CD14-positive monocyte (primary cell): ENCODE data around the gene CHRM5. TPM values are rescaled to one million over a fixed set of nuclear protein-coding genes. Genes with fewer than 3 reads are reported as not detected.

Experiments used
- DNase-seq, 3 donors: peaks; one replicate each; pipeline ENCODE4 v3.0.0-alpha.2; 2011 to 2022
- H2AFZ ChIP-seq: 2 replicates; pipeline ENCODE4 v1.6.0; 2012; ENCODE audit warnings: mild to moderate bottlenecking, low read depth, low read length, inconsistent platforms; ENCODE audit not compliant: insufficient read depth, poor library complexity, severe bottlenecking
- H3K27ac ChIP-seq, 2 donors: 1 replicate in 1 of 2; 2 replicates in 1 of 2; pipeline ENCODE4 v1.5.1; 2012 to 2013; ENCODE audit warnings: low read length in 2 of 2, control low read depth in 1 of 2, inconsistent platforms in 1 of 2, low read depth in 1 of 2, mild to moderate bottlenecking in 1 of 2
- H3K27me3 ChIP-seq, 2 donors: one replicate each; pipeline versions ENCODE4 v1.6.0 to v1.6.1; 2011 to 2013; ENCODE audit warnings: low read length in 2 of 2; ENCODE audit not compliant: control insufficient read depth in 2 of 2, insufficient read depth in 2 of 2
- H3K36me3 ChIP-seq, 2 donors: replicated peaks in 1 of 2; 1 replicate in 1 of 2; 2 replicates in 1 of 2; pipeline versions ENCODE4 v1.5.1 to v1.6.1; 2012 to 2013; ENCODE audit warnings: low read length in 2 of 2, control low read depth in 1 of 2, inconsistent platforms in 1 of 2, mild to moderate bottlenecking in 1 of 2; ENCODE audit not compliant: insufficient read depth in 2 of 2, control insufficient read depth in 1 of 2
- H3K4me1 ChIP-seq, 2 donors: 1 replicate in 1 of 2; 2 replicates in 1 of 2; pipeline versions ENCODE4 v1.5.1 to v1.6.1; 2012 to 2013; ENCODE audit warnings: low read length in 2 of 2, control low read depth in 1 of 2, inconsistent platforms in 1 of 2, mild to moderate bottlenecking in 1 of 2, moderate library complexity in 1 of 2; ENCODE audit not compliant: insufficient read depth in 2 of 2, control insufficient read depth in 1 of 2
- H3K4me2 ChIP-seq: replicated peaks from 2 replicates; pipeline ENCODE3; 2012; ENCODE audit warnings: low read length, moderate library complexity, mild to moderate bottlenecking; ENCODE audit not compliant: poor library complexity, severe bottlenecking; ENCODE audit errors: extremely low read depth
- H3K4me3 ChIP-seq, 3 experiments: fragments of 200-600 bp in 1 of 3; sonication (generic) in 1 of 3; replicated peaks in 1 of 3; 1 replicate in 2 of 3; 2 replicates in 1 of 3; pipeline ENCODE4 v1.5.1; 2011 to 2013; ENCODE audit warnings: low read length in 3 of 3, mild to moderate bottlenecking in 3 of 3, control low read depth in 2 of 3, low read depth in 2 of 3, inconsistent platforms in 1 of 3, moderate library complexity in 1 of 3
- H3K79me2 ChIP-seq: 2 replicates; pipeline ENCODE4 v1.6.0; 2012; ENCODE audit warnings: mild to moderate bottlenecking, control low read depth, inconsistent platforms, low read length, moderate library complexity; ENCODE audit not compliant: insufficient read depth
- H3K9ac ChIP-seq: 2 replicates; pipeline ENCODE4 v1.6.0; 2017; ENCODE audit warnings: low read length, mild to moderate bottlenecking; ENCODE audit not compliant: insufficient read depth, poor library complexity, severe bottlenecking
- H3K9me3 ChIP-seq, 2 donors: replicated peaks in 1 of 2; 1 replicate in 1 of 2; 2 replicates in 1 of 2; pipeline versions ENCODE4 v1.5.1 to v1.6.1; 2012 to 2013; ENCODE audit warnings: low read length in 2 of 2, control low read depth in 1 of 2; ENCODE audit not compliant: control insufficient read depth in 1 of 2, insufficient read depth in 1 of 2
- H4K20me1 ChIP-seq: 2 replicates; pipeline ENCODE4 v1.6.0; 2012; ENCODE audit warnings: mild to moderate bottlenecking, low read length, control low read depth, moderate library complexity; ENCODE audit not compliant: insufficient read depth
- H3K27ac Mint-ChIP-seq, 7 donors: one replicate each; pipeline ENCODE4 v1.8.0; 2020; ENCODE audit warnings: mild to moderate bottlenecking in 7 of 7, mixed read lengths in 7 of 7, moderate library complexity in 6 of 7, inconsistent platforms in 2 of 7
- H3K27me3 Mint-ChIP-seq, 3 donors: one replicate each; pipeline ENCODE4 v1.8.0; 2021 to 2022; ENCODE audit warnings: low read depth in 3 of 3, mild to moderate bottlenecking in 3 of 3, mixed read lengths in 3 of 3, moderate library complexity in 3 of 3, inconsistent platforms in 1 of 3
- H3K36me3 Mint-ChIP-seq, 2 donors: one replicate each; pipeline ENCODE4 v1.8.0; 2020; ENCODE audit warnings: mixed read lengths in 2 of 2, inconsistent platforms in 1 of 2, mild to moderate bottlenecking in 1 of 2
- H3K4me1 Mint-ChIP-seq: one replicate; pipeline ENCODE4 v1.8.0; 2020; ENCODE audit warnings: mild to moderate bottlenecking, mixed read lengths
- H3K4me3 Mint-ChIP-seq, 2 donors: one replicate each; pipeline ENCODE4 v1.8.0; 2020; ENCODE audit warnings: mild to moderate bottlenecking in 2 of 2, mixed read lengths in 2 of 2, moderate library complexity in 1 of 2
- H3K9me3 Mint-ChIP-seq, 7 donors: one replicate each; pipeline ENCODE4 v1.8.0; 2020 to 2022; ENCODE audit warnings: mixed read lengths in 7 of 7, mild to moderate bottlenecking in 6 of 7, moderate library complexity in 6 of 7, inconsistent platforms in 2 of 7
- CTCF ChIP-seq: fragments of 200-600 bp; IDR thresholded peaks from one replicate; pipeline ENCODE4 v1.8.0; 2022; ENCODE audit warnings: antibody characterized with exemption, mild to moderate bottlenecking
- WGBS: methylation state at CpG from one replicate; pipeline ENCODE4 v1.1.5; 2013; ENCODE audit warnings: missing lambda C conversion rate; ENCODE audit not compliant: insufficient coverage; 5-methylcytosine and 5-hydroxymethylcytosine counted together
- intact Hi-C, 2 donors: fragments of 100-400 bp; cut with micrococcal nuclease; formaldehyde crosslinking; loops; one replicate each; pipeline versions ENCODE4 v1.15.0 to v1.15.1; 2023
- polyA plus RNA-seq, 3 donors: library from polyadenylated mRNA; depleted of rRNA in 1 of 3; unstranded in 2 of 3; stranded (reverse) in 1 of 3; fragments of 300-500 nt in 2 of 3; fragments of >200 nt in 1 of 3; fragmentation: Illumina TruSeq in 2 of 3; gene quantifications; 1 replicate in 2 of 3; 2 replicates in 1 of 3; pipeline ENCODE4 v1.2.3, GENCODE V29; 2012 to 2021

The CHRM5 gene
- polyA plus RNA-seq, 3 donors, result not detected

GRCh38 chr15:33926260-33926659, 42.0 kb upstream of the CHRM5 start:
- Histone ChIP-seq H3K36me3 (no peaks in the 10 kb centered on the region), H3K79me2 (no peaks in the 10 kb centered on the region), H3K4me2 (no peak overlapping the region), H3K4me3 (no peak overlapping the region), H3K9me3 (no peaks in the 10 kb centered on the region), H3K4me1 (no peaks in the 10 kb centered on the region), H2AFZ (no peak overlapping the region), H4K20me1 (no peaks in the 10 kb centered on the region), H3K27ac (no peak overlapping the region), H3K27me3 (no peaks in the 10 kb centered on the region), H3K9ac (no peak overlapping the region)
- no peak for TF ChIP-seq CTCF
- H3K4me1 Mint-ChIP-seq, result no peaks in the 10 kb centered on the region
- peaks cover 0 to 4% (median 0%) of the 10 kb centered on the region in 7 donors for H3K9me3 Mint-ChIP-seq
- 100% methylated on average over 1 of the region's 4 CpGs for WGBS
- H3K27me3 Mint-ChIP-seq, result peaks cover 0 to 2% (median 0%) of the 10 kb centered on the region in 3 donors
- no peak overlapping the region for H3K4me3 Mint-ChIP-seq
- H3K27ac Mint-ChIP-seq, result no peak overlapping the region
- DNase-seq, result no peak
- H3K36me3 Mint-ChIP-seq, result no peaks in the 10 kb centered on the region
- intact Hi-C loops, result no loop called here

GRCh38 chr15:33932734-33933133, 35.6 kb upstream of the CHRM5 start:
- Histone ChIP-seq H4K20me1 (no peaks in the 10 kb centered on the region), H3K4me3 (no peak overlapping the region), H3K79me2 (no peaks in the 10 kb centered on the region), H2AFZ (no peak overlapping the region), H3K9me3 (no peaks in the 10 kb centered on the region), H3K9ac (no peak overlapping the region), H3K36me3 (no peaks in the 10 kb centered on the region), H3K27ac (no peak overlapping the region), H3K4me2 (no peak overlapping the region), H3K4me1 (no peaks in the 10 kb centered on the region), H3K27me3 (no peaks in the 10 kb centered on the region)
- Mint-ChIP-seq H3K4me1 (no peaks in the 10 kb centered on the region), H3K4me3 (no peak overlapping the region), H3K27me3 (no peaks in the 10 kb centered on the region), H3K36me3 (no peaks in the 10 kb centered on the region), H3K27ac (no peak overlapping the region), H3K9me3 (peaks cover 0 to 5% (median 2%) of the 10 kb centered on the region in 7 donors)
- no CpG with 5 or more reads among the region's 2 CpGs for WGBS
- no peak for DNase-seq
- intact Hi-C loops, result no loop called here
- TF ChIP-seq CTCF, result no peak
